Erythroblast (primary cell): ENCODE data around the gene GPR107.

Experiments used
- GATA1 ChIP-seq: IDR thresholded peaks from 2 replicates; pipeline ENCODE4 v1.6.1; 2011; ENCODE audit warnings: low read depth, mild to moderate bottlenecking, control low read depth, low read length, moderate library complexity
- POLR2A ChIP-seq: IDR thresholded peaks from 2 replicates; pipeline ENCODE4 v1.6.1; 2011; ENCODE audit warnings: mild to moderate bottlenecking, low read length

- TF ChIP-seq POLR2A = no peak
- no peak for TF ChIP-seq GATA1
Measured at GRCh38 chr9:130139251-130139650, 85.5 kb downstream of the GPR107 start.
